DND-41 (cell line): ENCODE results near the gene FARP1.

Experiments
- ATAC-seq: fragments of 200-7000 bp; cut with Tn5 transposase; 3 replicates; pipeline ENCODE4 v1.9.1; 2021; ENCODE audit warnings: low read depth; ENCODE audit not compliant: insufficient read depth
- DNase-seq: peaks from one replicate; pipeline ENCODE4 v3.0.0-alpha.2; 2020
- H2AFZ ChIP-seq: 2 replicates; pipeline ENCODE4 v1.6.0; 2012; ENCODE audit warnings: low read depth, low read length
- H3K27ac ChIP-seq: 2 replicates; pipeline ENCODE4 v1.5.1; 2012; ENCODE audit warnings: low read length, inconsistent platforms
- H3K27me3 ChIP-seq: fragments of 200-600 bp; sonication (generic); 2 replicates; pipeline ENCODE4 v1.6.0; 2012; ENCODE audit warnings: low read length, mild to moderate bottlenecking, inconsistent platforms; ENCODE audit not compliant: insufficient read depth, poor library complexity
- H3K36me3 ChIP-seq: 2 replicates; pipeline ENCODE4 v1.5.1; 2012; ENCODE audit warnings: low read length, inconsistent platforms; ENCODE audit not compliant: insufficient read depth
- H3K4me1 ChIP-seq: 2 replicates; pipeline ENCODE4 v1.5.1; 2012; ENCODE audit warnings: mild to moderate bottlenecking, low read length; ENCODE audit not compliant: insufficient read depth
- H3K4me2 ChIP-seq: 2 replicates; pipeline ENCODE4 v1.6.0; 2012; ENCODE audit warnings: mild to moderate bottlenecking, moderate library complexity, low read length, inconsistent platforms; ENCODE audit not compliant: insufficient read depth
- H3K4me3 ChIP-seq, 2 experiments: fragments of 200-600 bp in 1 of 2; shearing (Covaris generic) in 1 of 2; 2 replicates each; pipeline ENCODE4 v1.5.1; 2012 to 2016; ENCODE audit warnings: inconsistent platforms in 2 of 2, low read length in 2 of 2, mild to moderate bottlenecking in 2 of 2, low read depth in 1 of 2, moderate library complexity in 1 of 2
- H3K79me2 ChIP-seq: 2 replicates; pipeline ENCODE4 v1.6.0; 2012; ENCODE audit warnings: low read length, inconsistent platforms; ENCODE audit not compliant: insufficient read depth
- H3K9ac ChIP-seq: 2 replicates; pipeline ENCODE4 v1.6.0; 2012; ENCODE audit warnings: low read depth, mild to moderate bottlenecking, inconsistent platforms, low read length, moderate library complexity
- H3K9me3 ChIP-seq: 2 replicates; pipeline ENCODE4 v1.5.1; 2012; ENCODE audit warnings: low read length, moderate library complexity, mild to moderate bottlenecking, inconsistent platforms; ENCODE audit not compliant: insufficient read depth, severe bottlenecking
- H4K20me1 ChIP-seq: 2 replicates; pipeline ENCODE4 v1.6.0; 2012; ENCODE audit warnings: low read length; ENCODE audit not compliant: insufficient read depth
- EZH2 ChIP-seq: IDR thresholded peaks from 3 replicates; pipeline ENCODE4 v1.6.1; 2012; ENCODE audit warnings: borderline replicate concordance, low read depth, mild to moderate bottlenecking, moderate library complexity, low read length, inconsistent platforms; ENCODE audit not compliant: severe bottlenecking
- TF ChIP-seq, protein P1 (sequence below): IDR thresholded peaks from 2 replicates; pipeline ENCODE4 v1.5.1; 2012; ENCODE audit warnings: borderline replicate concordance, low read length, moderate library complexity, mild to moderate bottlenecking; ENCODE audit not compliant: poor library complexity, severe bottlenecking; ENCODE audit errors: extremely low read depth

FARP1 gene

DNA sequence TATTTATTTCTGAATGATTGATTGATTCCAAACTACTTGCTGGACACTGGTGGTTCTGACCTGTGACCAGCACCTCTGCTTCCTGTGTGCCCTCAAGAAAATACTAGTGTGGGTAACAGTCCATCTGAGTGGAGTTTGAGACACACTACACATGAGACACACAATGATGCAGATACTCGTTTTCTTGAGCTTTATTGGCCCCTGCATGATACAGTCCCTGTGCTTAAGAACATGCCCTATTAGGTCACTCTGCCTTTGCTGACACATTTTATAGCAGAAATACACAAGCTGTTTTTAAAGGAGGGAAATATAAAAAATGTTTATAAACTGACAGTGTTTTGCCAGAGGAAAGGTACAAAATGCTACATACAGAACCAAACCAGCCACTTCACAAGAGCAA lies 307.1 kb downstream of the FARP1 start:
- Histone ChIP-seq H3K9me3 (no peaks in the 10 kb centered on the region), H4K20me1 (peaks cover 29% of the 10 kb centered on the region), H3K9ac (no peak overlapping the region), H3K79me2 (0 out of 2 replicates have a peak, but pooled peaks cover 6% of the 10 kb centered on the region), H3K4me3 (no peak overlapping the region), H3K27me3 (no peaks in the 10 kb centered on the region), H3K4me1 (peaks cover 24% of the 10 kb centered on the region), H3K4me2 (no peak overlapping the region), H2AFZ (no peak overlapping the region), H3K27ac (peak overlapping the region; percentile 75), H3K36me3 (peaks cover 62% of the 10 kb centered on the region)
- ATAC-seq (no peak), DNase-seq (no peak)
- no peak for TF ChIP-seq EZH2
- TF ChIP-seq, protein P1, sequence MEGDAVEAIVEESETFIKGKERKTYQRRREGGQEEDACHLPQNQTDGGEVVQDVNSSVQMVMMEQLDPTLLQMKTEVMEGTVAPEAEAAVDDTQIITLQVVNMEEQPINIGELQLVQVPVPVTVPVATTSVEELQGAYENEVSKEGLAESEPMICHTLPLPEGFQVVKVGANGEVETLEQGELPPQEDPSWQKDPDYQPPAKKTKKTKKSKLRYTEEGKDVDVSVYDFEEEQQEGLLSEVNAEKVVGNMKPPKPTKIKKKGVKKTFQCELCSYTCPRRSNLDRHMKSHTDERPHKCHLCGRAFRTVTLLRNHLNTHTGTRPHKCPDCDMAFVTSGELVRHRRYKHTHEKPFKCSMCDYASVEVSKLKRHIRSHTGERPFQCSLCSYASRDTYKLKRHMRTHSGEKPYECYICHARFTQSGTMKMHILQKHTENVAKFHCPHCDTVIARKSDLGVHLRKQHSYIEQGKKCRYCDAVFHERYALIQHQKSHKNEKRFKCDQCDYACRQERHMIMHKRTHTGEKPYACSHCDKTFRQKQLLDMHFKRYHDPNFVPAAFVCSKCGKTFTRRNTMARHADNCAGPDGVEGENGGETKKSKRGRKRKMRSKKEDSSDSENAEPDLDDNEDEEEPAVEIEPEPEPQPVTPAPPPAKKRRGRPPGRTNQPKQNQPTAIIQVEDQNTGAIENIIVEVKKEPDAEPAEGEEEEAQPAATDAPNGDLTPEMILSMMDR, result no peak

DNA sequence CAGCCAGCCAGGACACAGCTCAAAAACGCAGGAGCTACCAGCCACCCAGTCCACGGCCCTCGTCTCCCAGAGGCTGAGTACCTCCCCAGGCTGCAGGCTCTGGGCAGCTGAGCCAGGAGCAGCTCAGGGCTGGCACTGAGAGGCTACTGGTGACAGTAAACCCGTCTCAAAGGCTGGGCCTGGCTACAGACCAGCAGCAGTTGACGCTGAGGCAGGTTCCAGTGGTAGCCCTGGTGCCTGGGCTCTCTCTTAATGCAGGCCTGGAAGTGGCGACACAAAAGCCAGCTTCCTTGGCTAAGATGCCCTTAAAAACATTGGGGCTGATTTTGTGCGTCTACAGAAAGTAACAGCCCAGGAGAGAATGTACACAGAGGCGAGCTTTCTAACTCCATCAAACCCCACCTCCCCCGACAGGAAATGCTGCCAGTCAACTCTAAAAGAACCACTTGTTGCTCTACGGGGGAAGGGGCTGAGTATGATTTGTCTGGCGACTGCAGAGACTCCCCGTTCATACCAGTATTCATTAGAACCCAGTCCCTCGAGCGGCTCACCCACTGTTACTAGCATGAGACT lies 307.7 kb downstream of the FARP1 start:
- Histone ChIP-seq H3K4me2 (peak overlapping the region; percentile 13), H3K9ac (peak overlapping the region; percentile 26; the same call in 1 of the 2 replicates), H3K4me1 (peaks cover 21% of the 10 kb centered on the region), H3K9me3 (no peaks in the 10 kb centered on the region), H3K4me3 (no peak overlapping the region), H2AFZ (no peak overlapping the region), H4K20me1 (peaks cover 29% of the 10 kb centered on the region), H3K27me3 (no peaks in the 10 kb centered on the region), H3K79me2 (0 out of 2 replicates have a peak, but pooled peaks cover 6% of the 10 kb centered on the region), H3K36me3 (peaks cover 64% of the 10 kb centered on the region), H3K27ac (peak overlapping the region; percentile 75)
- DNase-seq (peak; percentile 69), ATAC-seq (peak; percentile 84)
- TF ChIP-seq EZH2, result no peak
- TF ChIP-seq, protein P1, result no peak

DNA sequence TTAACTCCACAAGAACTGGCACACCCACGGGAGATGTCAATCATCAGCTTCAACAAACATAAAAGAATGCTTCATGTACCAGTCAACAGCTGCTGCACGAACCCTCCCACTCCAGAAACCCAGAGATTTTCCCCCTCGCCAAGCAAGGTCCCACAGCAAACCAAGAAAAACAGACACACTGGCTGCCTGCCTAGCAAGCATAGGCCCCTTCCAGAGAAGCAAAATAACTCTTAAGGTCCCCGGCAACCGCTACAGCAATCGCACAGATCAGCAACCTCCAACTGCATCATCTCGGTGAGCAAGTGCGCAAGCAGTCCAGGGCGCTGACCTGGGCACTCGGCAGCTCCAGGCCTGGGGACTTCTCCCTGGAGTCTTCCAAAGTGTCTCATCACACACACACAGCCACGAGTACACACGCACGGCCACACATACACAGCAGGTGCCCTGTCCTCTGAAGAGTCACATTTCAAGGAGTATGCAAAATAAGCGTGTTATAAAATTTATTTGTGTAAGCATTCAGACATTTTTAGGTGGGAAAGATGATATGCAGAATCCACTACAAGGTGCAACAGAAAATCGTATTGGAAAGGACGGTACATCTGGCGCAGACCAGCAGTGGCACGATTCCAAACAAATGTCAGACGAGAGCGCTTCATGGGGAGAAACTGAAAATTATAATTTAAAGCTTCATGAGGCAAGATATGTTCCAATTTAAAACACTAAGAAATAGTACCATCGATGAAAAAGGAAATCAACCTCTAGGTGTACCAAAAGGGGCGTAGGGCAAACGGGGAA lies 309.0 kb downstream of the FARP1 start:
- H3K36me3 ChIP-seq, result peaks cover 77% of the 10 kb centered on the region
- H3K27ac ChIP-seq, result no peak overlapping the region; the same call in 1 of the 2 replicates
- H2AFZ ChIP-seq, result no peak overlapping the region
- H4K20me1 ChIP-seq, result peaks cover 24% of the 10 kb centered on the region
- ATAC-seq (no peak), DNase-seq (no peak)
- no peak overlapping the region for H3K4me3 ChIP-seq
- H3K79me2 ChIP-seq, result 0 out of 2 replicates have a peak, but pooled peaks cover 6% of the 10 kb centered on the region
- no peak overlapping the region for H3K4me2 ChIP-seq
- peaks cover 17% of the 10 kb centered on the region for H3K4me1 ChIP-seq
- H3K9ac ChIP-seq, result no peak overlapping the region
- TF ChIP-seq EZH2, result no peak
- TF ChIP-seq, protein P1, result no peak
- H3K9me3 ChIP-seq, result no peaks in the 10 kb centered on the region
- H3K27me3 ChIP-seq, result no peaks in the 10 kb centered on the region
